Activated CD8-positive, alpha-beta memory T cell treated with anti-CD3 and anti-CD28 coated beads for 24 hours (primary cell): Measurements from ENCODE around the gene RPL12.
A peak's percentile ranks its signal among the peaks of the same experiment; 100 is the strongest.

Source experiments
- DNase-seq: peaks from one replicate; pipeline ENCODE4 v3.0.0-alpha.2; 2020

The RPL12 gene

DNA sequence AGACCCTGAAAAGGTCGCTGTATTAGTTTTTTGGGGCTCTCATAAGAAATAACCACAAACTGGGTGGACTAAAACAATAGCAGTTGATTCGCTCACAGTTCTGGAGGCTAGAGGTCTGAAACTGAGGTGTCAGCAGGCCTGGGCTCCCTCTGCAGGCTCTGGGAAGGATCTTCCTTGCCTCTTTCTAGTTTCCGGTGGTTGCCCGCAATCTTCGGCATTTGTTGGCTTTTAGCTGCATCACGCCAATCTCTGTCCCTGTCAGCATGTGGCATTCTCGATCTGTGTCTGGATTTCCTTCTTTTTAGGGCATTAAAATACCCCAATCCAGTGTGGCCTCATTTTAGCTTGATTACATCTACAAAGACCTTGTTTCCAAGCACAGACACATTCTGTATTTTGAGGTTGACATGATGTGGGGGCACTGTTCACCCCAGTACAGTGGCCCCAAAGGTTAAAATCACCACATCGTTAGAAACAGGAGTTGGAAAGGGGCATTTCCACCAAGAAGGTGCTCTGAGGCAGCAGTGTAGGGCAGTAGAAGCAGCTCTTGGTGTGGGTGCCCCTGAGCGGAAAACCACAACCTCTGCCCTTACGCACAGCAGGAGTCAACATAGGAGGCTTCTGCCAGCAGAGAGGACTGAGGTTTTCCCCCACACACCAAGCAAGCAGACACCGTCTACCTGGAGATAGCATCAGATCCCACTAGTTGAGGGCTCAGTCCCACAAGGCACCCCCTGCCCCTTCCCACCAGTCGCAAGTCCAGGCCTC, 13.5 kb downstream of the RPL12 start:
- no peak for DNase-seq

DNA sequence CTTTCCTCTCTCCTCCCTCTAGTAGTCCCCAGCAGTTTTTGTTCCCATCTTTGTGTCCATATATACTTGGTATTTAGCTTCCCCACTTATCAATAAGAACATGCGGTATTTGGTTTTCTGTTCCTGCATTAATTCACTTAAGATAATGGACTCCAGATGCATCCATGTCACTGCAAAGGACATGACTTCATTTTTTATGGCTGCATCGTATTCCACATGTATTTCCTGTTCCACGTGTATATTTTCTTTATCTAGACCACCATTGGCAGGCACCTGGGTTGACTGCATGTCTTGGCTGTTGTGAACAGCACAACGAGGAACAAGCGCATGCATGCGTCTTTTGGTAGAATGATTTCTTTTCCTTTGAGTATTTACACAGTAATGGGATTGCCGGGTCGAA, 20.8 kb downstream of the RPL12 start:
- DNase-seq: no peak

DNA sequence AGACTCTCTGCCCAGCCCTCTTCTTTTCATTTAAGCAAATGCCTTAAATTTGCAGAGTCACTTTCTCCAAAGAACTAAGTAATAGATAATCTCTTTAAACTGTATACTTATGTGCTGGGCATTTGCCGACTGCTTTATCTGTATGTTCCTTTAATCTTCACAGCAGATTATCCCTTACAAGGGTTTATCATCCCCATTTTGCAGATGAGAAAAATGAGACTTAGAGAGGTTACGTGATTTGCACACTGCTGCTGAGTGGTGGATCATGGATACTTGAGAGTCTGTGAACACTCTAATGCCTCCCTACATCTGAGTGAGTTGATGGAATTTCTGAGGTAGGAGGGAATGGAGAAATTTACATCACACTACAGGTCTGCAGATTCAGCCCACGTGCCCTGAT, 22.9 kb downstream of the RPL12 start:
- DNase-seq: no peak

DNA sequence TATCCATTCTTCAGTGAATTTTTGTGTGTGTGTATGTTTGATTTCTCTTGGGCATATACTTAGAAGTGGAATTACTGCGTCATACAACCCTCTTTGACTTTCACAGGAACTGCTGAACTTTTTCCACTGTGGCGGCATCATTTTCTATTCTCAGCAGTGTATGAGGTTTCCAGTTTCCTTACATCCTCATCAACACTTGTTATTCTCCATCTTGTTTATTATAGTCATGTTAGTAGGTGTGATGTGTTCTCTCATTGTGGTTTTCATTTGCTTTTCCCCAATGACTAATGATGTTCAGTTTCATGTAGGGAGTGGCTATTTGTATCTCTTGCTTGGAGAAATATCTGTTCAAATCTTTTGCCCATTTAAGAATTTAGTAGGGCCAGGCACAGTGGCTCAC, 24.4 kb downstream of the RPL12 start:
- no peak for DNase-seq

DNA sequence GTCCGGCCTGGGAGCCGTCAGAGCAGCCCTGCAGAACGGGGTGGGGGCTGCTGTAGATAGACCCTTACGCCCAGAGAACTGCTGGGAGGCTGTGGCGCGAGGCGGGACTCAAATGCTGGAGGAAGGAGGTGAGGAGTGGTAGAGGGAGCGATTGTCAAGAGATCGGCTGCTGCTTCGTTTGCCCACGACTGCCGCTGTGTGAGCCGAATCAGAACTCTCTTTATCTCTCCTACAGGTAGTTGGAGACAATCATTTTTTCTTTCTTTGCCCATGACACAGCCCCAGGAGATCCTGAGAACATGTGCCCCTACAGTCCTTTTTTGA, 26.6 kb downstream of the RPL12 start:
- DNase-seq: no peak

DNA sequence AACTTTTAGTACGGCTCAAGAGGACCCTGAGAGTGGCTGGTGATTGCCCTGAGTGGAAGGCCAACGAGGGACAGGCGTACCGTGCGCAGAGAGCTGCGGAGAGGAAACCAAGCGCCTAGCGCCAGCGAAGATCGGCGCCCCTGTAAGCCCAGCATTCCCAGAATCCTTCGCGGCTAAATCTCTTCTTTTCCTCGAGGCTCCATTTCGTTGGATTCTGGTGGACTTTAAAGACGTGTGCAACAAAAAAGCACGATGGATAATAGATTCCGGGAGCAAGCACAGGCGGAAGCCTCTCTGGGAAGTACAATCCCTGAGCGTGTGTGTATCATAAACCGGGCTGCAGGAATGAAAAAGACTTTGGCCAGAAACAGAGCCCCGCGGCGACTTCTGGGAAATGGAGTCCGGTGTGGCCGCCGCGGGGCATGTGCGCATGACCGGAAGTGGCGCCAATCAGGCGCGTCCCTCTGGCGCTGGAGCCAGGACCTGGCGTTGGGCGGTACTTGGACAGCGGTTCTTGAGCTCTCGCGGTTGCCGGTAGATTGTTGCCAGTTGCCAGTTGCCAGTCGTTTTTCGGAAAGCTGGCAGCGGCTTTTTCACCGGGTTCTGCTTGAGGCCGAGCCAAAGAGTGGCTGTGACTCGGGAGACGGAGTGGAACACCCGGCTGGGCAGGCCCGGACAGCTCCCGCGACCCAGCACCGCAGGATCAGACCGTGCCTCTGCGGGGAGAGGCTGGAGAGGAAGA, 27.1 kb downstream of the RPL12 start, which contains the start of gene ZNF79:
TSS of gene ZNF79 (plus strand) at position 449 of the 742 bp plus-strand sequence. CDS start 406 bp downstream, outside the sequence.
- DNase-seq: peak; percentile 97

DNA sequence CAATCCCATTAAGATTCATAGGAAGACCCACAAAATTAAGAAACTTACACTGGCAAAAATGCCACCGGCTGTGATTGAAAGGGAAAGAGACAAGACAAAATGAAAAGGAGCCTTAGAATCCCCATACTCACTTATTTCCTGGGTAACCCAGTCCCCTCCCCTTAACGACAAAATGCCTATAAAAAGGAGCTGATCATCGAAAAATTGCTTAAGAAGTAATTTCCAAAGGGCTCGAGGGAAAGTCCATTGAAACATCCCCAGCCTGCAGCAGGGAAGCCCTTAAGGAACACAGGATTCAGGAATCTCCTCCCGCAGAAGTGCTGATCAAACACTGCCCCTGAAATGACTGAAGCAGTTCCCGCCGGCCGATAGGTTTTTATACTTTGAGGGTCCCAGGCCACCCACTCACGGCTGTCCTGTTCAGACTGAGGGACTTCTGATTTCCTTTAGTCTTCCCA, 27.7 kb downstream of the RPL12 start:
- DNase-seq: no peak

DNA sequence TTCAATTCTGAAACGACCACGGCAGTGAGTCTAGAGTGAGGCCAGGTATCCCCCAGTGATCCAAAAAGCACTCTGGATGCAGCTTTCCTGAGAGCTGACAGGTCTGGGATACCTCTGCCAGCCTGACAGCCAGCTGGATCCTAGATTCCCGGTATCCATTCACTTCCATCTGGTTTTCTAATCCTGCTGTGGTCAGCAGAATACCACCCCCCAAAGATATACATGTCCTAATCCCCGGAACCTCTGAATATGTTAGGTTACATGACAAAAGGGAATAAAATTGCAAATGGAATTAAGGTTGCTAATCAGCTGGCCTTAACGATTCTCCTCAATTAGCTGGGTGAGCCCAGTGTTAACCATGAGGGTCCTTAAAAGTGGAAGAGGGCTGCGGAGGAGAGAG, 28.4 kb downstream of the RPL12 start:
- no peak for DNase-seq

DNA sequence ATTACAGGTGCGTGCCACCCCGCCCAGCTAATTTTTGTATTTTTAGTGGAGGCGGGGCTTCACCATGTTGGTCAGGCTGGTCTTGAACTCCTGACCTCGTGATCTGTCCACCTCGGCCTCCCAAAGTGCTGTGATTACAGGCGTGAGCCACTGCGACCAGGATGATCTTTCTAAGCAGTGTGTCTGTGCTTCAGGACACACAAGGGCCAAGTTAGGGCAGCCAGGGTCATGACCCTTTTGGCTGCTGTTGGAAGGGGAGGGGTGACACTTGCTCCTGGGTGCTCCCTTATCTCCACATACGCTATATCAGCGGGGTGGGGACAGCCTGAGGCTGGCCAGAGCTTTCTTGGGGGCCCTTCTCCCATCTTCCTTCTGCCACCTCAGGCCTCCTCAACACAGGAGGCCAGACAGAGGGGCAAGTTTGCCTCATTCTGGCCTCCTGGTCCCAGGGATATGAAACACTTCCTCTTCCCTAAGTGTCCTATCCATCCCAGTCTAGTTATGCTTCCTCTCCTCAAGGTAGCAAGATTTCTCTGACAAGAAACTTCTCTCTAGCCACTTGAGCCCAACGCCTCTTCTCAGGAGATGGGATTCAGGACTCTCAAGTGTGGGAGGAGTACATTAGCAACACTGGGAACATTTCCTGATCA, 28.9 kb downstream of the RPL12 start:
- DNase-seq: no peak

DNA sequence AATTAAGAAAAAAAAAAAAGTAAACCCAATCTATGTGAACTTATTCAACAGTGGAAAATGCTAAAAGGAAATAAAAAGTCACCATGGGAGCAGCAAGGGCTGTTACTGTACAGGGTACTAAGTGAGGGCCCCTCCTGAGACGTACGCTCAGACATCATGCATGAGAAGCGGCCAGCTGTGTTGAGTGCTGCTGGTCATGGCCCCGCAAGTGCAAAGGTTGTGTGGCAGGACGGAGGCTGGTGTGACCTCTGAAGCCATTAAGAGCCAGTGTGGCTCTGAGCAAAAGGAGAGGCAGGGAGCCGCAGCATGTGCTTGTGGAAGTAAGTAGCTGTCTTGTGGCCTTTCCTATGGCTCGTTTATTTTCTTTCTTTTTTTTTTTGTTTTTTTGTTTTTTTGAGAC, 30.1 kb downstream of the RPL12 start:
- DNase-seq: no peak

DNA sequence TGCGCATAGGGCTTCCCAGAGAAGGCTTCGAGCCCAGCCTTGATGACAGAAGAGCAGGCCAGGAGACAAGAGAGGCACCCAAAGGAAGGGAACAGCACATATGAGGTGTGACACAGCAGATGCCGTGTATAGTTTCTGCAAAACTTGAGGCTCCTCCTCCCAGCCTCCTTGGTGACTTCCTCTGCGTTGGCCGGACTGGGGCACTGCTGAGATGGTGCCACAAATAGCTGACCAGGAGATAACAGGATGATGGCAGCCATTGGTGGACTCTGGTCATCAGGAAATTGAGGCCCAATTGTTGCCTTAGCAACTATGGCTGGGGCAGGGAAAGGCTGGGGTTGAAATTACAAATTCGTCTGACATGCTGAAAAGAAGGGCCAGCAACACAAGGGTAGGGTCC, 31.9 kb downstream of the RPL12 start:
- DNase-seq: no peak

DNA sequence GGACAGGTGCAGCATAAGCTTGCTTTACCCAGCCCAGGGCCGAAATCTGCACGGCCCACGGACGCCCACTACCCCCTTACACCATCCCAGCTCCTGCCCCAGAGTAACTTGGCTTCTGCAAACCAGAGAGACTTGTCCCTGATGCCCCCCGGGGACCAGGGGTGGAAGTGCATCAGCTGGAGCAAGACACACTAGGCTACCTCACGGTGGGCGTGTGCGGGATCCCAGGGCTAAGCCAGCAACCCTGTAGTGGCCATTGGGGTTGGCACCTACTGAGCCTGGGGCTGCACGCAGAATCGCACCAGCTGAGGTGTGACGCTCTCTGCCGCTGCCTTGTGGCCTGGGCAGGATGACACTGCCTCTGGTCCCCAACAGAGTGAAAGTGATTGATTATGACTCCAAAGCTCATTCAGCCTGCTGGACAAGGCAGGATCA, 33.2 kb downstream of the RPL12 start:
- no peak for DNase-seq

DNA sequence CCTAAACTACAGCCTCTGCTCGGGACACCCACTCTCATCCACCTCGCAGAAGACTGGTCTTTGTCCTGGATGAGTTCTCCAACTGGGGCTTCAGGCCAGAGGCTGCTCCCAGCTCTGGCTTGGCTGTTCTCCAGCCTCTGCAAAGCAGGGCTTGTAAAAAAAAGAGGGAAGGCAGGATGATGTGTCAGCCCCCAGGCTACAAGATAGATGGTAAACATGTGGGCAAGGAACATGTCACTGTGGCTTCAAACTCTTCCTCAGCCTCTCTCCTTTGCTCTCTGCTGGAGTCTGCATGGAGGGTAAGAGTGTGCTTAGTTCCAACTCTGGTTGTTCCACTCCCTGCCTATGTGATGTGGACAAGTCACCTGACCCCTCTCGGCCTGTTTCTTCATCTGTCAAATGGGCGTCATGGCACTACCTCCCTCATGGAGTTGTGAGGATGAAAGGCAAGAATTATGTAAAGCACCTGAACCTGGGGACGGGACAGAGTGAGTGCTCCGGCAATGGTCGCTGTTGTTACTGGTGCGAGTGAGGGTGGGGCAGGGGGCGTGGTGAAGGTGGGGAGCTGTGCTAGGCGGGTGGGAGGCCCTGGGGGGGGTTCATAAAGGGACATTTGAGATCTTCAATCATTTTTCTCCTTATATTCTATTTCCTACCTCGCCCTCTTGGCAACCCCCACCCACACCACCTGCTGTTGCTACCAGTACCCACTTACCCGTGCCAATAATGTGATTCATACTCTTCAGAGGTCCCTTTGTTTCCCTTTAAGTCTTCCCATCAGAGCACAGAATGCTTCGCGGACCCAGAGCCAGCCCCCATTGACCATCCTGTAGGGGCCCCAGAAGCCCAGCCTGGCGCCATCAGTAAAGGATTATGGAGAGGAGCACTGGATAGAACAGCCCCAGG, 33.8 kb downstream of the RPL12 start:
- DNase-seq: no peak

DNA sequence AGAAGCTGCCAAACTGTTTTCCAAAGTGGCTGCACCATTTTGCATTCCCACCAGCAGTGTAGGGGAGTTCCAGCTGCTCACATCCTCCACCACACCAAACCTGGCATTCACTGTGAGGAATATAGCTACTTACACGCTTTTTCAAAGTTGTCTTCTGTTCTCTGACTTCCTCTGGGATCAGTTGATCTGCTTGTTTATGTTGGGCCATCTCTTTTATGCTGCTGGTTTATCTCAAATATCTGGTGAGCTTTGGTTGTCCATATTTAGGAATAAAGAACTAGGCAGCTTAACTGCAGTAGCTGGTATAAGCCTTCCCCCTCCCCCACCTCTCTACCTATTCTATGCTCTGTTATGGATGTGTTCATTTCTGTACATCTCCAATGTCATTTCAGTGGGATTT, 35.5 kb downstream of the RPL12 start:
- DNase-seq: no peak

DNA sequence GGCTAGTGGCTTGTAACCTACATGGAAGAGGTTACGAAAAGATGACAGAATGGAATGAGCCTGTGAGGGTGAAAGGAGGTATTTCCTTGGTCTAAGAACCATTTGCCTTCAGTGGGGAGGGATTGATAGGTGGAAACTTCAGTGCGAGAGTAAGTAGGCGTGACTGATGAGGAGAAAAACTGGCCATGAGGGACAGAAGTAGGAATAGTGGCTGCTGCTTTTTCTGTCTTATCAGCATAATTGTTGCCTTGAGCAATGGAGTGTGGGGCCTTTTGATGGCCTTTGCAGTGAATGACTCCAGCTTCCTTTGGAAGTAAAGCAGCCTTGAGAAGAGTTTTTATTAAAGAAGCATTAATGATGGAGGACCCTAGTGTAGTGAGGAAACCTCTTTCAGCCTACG, 36.1 kb downstream of the RPL12 start:
- no peak for DNase-seq

DNA sequence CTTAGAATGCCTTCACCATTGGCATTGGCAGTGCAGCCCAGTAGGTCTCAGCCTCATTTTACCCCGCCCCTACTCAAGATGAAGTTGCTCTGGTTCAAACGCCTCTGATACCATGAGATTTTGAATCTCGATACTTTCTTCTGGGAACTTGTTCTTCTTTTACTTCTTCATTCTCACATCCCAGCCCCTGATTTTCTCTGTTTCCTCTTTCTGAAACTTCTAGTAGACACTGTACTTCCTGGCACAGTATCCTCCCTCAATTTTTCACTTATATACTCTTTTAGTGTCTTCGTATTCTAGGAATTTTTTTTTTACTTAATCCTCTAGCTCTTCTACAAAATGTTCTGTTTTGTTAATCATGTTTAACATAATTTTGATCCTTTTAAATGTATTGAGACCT, 40.1 kb downstream of the RPL12 start:
- no peak for DNase-seq

DNA sequence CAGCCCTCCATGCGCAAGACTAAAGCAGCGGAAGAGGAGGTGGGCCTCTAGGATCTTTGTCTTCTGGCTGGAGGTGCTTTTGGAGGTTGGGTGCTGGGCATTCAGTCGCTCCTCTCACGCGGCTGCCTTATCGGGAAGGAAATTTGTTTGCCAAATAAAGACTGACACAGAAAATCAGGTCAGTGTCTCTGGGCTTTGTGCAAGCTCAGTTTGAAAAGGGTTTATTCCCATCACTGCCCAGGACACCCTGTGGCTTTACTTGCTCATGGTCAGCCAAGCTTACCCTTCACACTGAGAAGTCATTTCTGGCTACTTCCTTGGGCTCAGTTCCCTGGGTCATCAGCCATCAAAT, 43.7 kb downstream of the RPL12 start:
- no peak for DNase-seq

DNA sequence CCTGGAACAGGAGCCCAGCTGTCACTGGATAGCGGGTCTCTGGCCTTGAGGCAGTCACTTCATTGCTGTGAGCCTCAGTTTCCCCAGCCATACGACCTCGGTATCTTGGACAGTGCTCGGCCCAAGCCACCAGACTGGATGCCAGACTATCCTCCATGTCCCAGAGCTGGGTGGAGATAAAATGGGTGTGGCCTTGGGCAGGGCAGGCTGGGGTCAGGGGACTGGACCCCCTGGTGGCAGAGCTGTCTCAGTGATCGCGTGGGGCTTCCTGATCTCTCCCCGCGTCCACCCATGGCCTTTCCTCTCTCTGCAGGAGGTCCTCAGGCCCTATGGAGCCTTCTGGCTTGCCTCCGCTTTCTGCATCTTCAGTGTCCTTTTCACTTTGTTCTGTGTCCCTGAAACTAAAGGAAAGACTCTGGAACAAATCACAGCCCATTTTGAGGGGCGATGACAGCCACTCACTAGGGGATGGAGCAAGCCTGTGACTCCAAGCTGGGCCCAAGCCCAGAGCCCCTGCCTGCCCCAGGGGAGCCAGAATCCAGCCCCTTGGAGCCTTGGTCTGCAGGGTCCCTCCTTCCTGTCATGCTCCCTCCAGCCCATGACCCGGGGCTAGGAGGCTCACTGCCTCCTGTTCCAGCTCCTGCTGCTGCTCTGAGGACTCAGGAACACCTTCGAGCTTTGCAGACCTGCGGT, 44.3 kb downstream of the RPL12 start:
- no peak for DNase-seq

DNA sequence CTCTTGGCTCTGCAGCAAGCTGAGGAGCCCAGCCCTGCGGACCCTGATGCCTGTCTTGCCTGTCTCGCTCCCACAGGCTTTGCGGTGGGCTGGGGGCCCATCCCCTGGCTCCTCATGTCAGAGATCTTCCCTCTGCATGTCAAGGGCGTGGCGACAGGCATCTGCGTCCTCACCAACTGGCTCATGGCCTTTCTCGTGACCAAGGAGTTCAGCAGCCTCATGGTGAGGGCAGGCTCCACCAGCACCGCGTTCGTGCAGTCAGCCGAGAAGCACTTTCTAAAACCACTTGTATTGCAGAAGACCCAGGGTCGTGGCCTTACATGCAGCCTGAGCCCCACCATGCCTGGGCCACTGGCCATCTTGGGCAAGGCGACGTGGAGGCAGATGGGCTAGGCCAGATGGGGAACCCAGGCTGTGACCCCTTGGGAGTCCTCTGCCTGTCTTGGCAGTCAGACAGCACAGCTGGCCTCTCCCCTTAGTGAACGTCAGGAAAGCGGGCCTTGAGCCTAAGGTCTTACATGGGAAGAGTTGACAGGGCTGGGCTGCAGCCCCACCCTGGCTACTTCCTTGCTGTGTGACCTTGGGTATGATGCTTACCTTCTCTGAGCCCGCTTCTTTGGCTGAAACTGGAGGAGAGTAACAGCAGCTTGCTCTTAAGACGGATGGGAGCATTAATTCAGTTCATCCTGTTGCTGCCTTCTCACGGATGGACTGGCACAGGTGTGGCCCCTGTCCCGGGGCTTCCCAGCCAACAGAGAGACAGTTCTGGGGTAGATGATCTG, 45.7 kb downstream of the RPL12 start:
- no peak for DNase-seq

DNA sequence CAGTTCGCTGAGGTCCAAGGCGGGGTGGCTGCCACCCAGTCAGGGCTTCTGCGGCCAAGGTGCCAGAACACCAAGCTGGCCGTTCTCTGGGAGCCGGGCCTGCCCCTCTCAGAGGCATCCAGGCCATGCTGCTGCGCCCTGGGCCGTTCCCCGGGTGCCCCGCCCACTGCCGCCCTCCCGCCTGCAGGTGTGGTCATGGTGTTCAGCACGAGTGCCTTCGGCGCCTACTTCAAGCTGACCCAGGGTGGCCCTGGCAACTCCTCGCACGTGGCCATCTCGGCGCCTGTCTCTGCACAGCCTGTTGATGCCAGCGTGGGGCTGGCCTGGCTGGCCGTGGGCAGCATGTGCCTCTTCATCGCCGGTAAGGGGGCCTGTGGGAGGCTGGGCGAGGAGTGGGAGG, 46.6 kb downstream of the RPL12 start:
- DNase-seq: no peak

DNA sequence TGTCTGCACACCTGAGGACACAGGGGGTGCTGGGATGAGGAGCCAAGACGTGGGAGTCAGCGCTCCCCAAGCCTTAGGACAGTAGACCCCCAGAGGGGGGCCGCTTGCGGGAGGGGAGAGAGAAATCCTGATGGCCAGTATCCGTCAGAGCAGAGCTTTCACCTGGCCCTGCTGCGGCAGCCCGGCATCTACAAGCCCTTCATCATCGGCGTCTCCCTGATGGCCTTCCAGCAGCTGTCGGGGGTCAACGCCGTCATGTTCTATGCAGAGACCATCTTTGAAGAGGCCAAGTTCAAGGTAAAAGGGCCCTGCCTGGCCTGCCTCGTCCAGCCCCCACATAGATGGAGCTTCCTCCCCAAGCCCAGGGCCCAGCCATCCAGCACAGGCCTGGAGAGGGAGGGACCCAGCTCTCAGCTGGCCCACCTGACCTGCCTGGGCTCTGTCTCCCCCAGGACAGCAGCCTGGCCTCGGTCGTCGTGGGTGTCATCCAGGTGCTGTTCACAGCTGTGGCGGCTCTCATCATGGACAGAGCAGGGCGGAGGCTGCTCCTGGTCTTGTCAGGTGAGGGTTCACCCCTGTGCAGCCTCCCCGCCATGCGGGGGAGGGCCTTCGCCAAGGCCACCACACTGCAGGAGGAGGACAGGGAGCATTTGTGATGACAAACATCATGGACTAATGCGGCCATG, 47.6 kb downstream of the RPL12 start:
- DNase-seq: no peak
